K562 (cell line): Measurements from ENCODE around the gene NAA15. TPM values are rescaled to one million over a fixed set of nuclear protein-coding genes. Genes with fewer than 3 reads are reported as not detected.
A peak's percentile ranks its signal among the peaks of the same experiment; 100 is the strongest.

Experiments used
- CTCFL ChIP-seq: IDR thresholded peaks from 2 replicates; pipeline ENCODE4 v1.6.1; 2011; ENCODE audit warnings: borderline replicate concordance, low read depth, mild to moderate bottlenecking, moderate library complexity, low read length; ENCODE audit not compliant: insufficient read depth, poor library complexity, severe bottlenecking
- HES1 ChIP-seq: fragments of 450-650 bp; IDR thresholded peaks from 2 replicates; pipeline ENCODE4 v1.6.1; 2016; ENCODE audit warnings: low read depth, mild to moderate bottlenecking, moderate library complexity
- NBN ChIP-seq: fragments of 450-650 bp; IDR thresholded peaks from 2 replicates; pipeline ENCODE4 v1.6.1; 2016; ENCODE audit warnings: low read depth, mild to moderate bottlenecking
- PML ChIP-seq: IDR thresholded peaks from 2 replicates; pipeline ENCODE4 v1.6.1; 2012; ENCODE audit warnings: low read length, inconsistent platforms
- POLR2A ChIP-seq: fragments of 450-650 bp; conservative IDR thresholded peaks from 2 replicates; pipeline ENCODE4 v1.6.1; 2016
- POLR3A ChIP-seq: IDR thresholded peaks from 2 replicates; pipeline ENCODE4 v1.6.1; 2011; ENCODE audit warnings: borderline replicate concordance, mild to moderate bottlenecking, moderate library complexity; ENCODE audit not compliant: insufficient read length, insufficient read depth; ENCODE audit errors: extremely low read depth
- PRDM10 ChIP-seq: fragments of 450-650 bp; IDR thresholded peaks from 2 replicates; pipeline ENCODE4 v1.6.1; 2018; ENCODE audit not compliant: partially characterized antibody
- RAD51 ChIP-seq: fragments of 450-650 bp; IDR thresholded peaks from 2 replicates; pipeline ENCODE4 v1.7.1; 2016; ENCODE audit warnings: low read depth, mild to moderate bottlenecking, borderline replicate concordance
- SMAD4 ChIP-seq: fragments of 250-450 bp; sonication (Bioruptor Pico); conservative IDR thresholded peaks from 2 replicates; pipeline ENCODE4 v1.8.0; 2021; ENCODE audit warnings: inconsistent platforms, mild to moderate bottlenecking, moderate library complexity
- SRF ChIP-seq, 2 experiments: fragments of 250-450, 450-650 bp in 1 of 2; sonication (Bioruptor Pico) in 1 of 2; sonication (generic) in 1 of 2; formaldehyde crosslinking; IDR thresholded peaks; 2 replicates each; pipeline versions ENCODE4 v1.5.0 to v1.5.1; 2020 to 2022; ENCODE audit warnings: mild to moderate bottlenecking in 1 of 2, missing genetic modification reagents in 1 of 2
- STAT6 ChIP-seq: sonication (generic); formaldehyde crosslinking; IDR thresholded peaks from 2 replicates; pipeline ENCODE4 v1.8.1; 2023; ENCODE audit warnings: mild to moderate bottlenecking, missing genetic modification reagents
- TAF7 ChIP-seq: fragments of 450-650 bp; IDR thresholded peaks from 2 replicates; pipeline ENCODE4 v1.6.1; 2016; ENCODE audit warnings: missing genetic modification characterization, missing compliant biosample characterization
- TGIF2 ChIP-seq: sonication (generic); formaldehyde crosslinking; IDR thresholded peaks from 2 replicates; pipeline ENCODE4 v1.8.1; 2022; ENCODE audit warnings: mild to moderate bottlenecking, missing genetic modification reagents, moderate library complexity
- ZNF184 ChIP-seq: sonication (generic); formaldehyde crosslinking; IDR thresholded peaks from 2 replicates; pipeline ENCODE4 v1.5.0; 2020; ENCODE audit warnings: missing genetic modification reagents
- ZNF436 ChIP-seq: fragments of 250-450, 450-650 bp; sonication (Bioruptor Pico); formaldehyde crosslinking; IDR thresholded peaks from 2 replicates; pipeline ENCODE4 v1.7.0; 2020; ENCODE audit warnings: mild to moderate bottlenecking
- ZNF830 ChIP-seq: fragments of 250-450 bp; sonication (Bioruptor Pico); IDR thresholded peaks from 2 replicates; pipeline ENCODE4 v1.5.0; 2021; ENCODE audit warnings: mild to moderate bottlenecking
- polyA plus RNA-seq, 8 experiments: library from polyadenylated mRNA; depleted of rRNA in 4 of 8; stranded (reverse) in 5 of 8; unstranded in 3 of 8; fragments of >200 nt; fragmentation: Nextera tagmentation in 2 of 8; fragmentation: Illumina TruSeq in 1 of 8; extraction: Ambion mirVana in 2 of 8; extraction: Trizol in 1 of 8; gene quantifications; 2 replicates each; pipeline versions ENCODE4 v1.2.1 to v1.2.3, GENCODE V29; 2011 to 2014; ENCODE audit warnings: inconsistent platforms in 1 of 8, missing spikeins in 1 of 8
- total RNA-seq, 7 experiments: library from RNA; depleted of rRNA in 6 of 7; stranded (reverse); fragments of >200 nt in 6 of 7; fragmentation: Illumina TruSeq in 2 of 7; extraction: Trizol in 2 of 7; gene quantifications; 2 replicates each; pipeline versions ENCODE4 v1.2.1 to v1.2.3, GENCODE V29; 2011 to 2021; ENCODE audit warnings: low replicate concordance in 1 of 7

The NAA15 gene
- total and polyA plus RNA-seq, 9 of the 15 experiments (the other 6 are each of a cell fraction or from before 2014, with no cell fraction given): 37.8 to 117 (median 63.2) TPM

GRCh38 chr4:139301113-139301820 is at the start of gene NAA15 (continued):
- TF ChIP-seq CTCFL (no peak), POLR2A (peak; percentile 94), ZNF184 (CRISPR knock-in tag) (no peak), NBN (peak; percentile 91), PRDM10 (peak; percentile 13), SRF (CRISPR knock-in tag; IDR thresholded peaks at IDR 0.05) (0 out of 4 replicates have a peak, but pooled peaks of 1 of the 2 experiments have one; percentile 18), RAD51 (peak; percentile 55; the same call in 1 of the 2 replicates), SMAD4 (CRISPR knock-in tag) (peak; percentile 68), TAF7 (peak; percentile 20), HES1 (no peak), TGIF2 (CRISPR knock-in tag) (0 out of 2 replicates have a peak, but pooled peaks have one; percentile 42), PML (peak; percentile 59), ZNF436 (CRISPR knock-in tag) (no peak), POLR3A (no peak), STAT6 (no peak), ZNF830 (no peak)
